ENCODE measurements around the gene CDK14. TPM values are rescaled to one million over a fixed set of nuclear protein-coding genes. Genes with fewer than 3 reads are reported as not detected.

The CDK14 gene
- polyA plus RNA-seq, 3 donors: 1.7 to 2.5 (median 2.1) TPM

DNA sequence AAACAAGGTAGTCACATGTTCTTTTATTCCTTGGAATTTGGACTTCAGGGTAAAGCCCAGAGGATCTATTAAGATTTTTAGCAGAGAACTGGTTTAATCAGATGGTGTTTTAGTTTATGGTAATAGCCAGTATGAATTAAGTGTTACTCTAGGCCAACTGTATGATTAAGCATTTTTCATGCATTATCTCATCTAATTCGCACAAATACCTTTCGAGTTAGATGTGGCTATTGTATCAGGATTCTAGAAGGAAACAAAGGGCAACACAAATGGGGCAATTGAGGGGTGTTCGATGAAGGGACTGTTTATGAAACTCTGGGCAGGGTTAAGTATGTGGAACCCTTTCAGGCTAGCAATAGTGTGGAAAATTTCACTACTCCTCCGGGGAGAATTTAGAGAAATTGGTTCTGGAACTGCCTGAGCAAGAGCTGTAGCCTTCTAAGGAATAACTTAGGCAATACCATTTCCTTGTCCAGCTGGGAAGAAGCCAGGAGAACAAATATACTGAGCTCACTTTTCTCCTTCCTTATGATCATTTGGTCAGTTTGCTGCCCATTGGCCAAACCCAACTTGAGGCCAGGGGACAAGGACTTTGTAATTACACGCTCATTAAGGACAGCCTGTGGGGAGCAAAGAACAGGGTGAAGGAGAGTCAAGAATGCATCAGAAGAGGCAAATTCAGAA is 349.1 kb downstream of the CDK14 start:
- Histone ChIP-seq H3K9ac (ENCODE audit: insufficient read depth, low read length, poor library complexity, severe bottlenecking) (no peak overlapping the region), H3K4me1 (ENCODE audit: control insufficient read depth in 1 of 2, insufficient read depth in 2 of 2, low read length in 2 of 2) (peaks cover 0 to 9% of the 10 kb centered on the region in 2 donors), H3K36me3 (replicated peaks in 1 of 2; ENCODE audit: control insufficient read depth in 1 of 2, insufficient read depth in 2 of 2, low read length in 2 of 2) (no peaks in the 10 kb centered on the region), H3K27ac (ENCODE audit: low read depth in 1 of 2, low read length in 2 of 2) (no peak overlapping the region), H2AFZ (ENCODE audit: insufficient read depth, low read depth, low read length, poor library complexity, severe bottlenecking) (no peak overlapping the region), H3K79me2 (ENCODE audit: insufficient read depth, low read length) (no peaks in the 10 kb centered on the region), H3K9me3 (replicated peaks in 1 of 2; ENCODE audit: control insufficient read depth in 1 of 2, insufficient read depth in 1 of 2, low read length in 2 of 2) (no peaks in the 10 kb centered on the region), H3K4me3 (replicated peaks in 1 of 3; ENCODE audit: low read depth in 2 of 3, low read length in 3 of 3) (no peak overlapping the region), H3K4me2 (replicated peaks; ENCODE audit: extremely low read depth, low read length, poor library complexity, severe bottlenecking) (no peak overlapping the region), H4K20me1 (ENCODE audit: insufficient read depth, low read length) (no peaks in the 10 kb centered on the region), H3K27me3 (ENCODE audit: control insufficient read depth in 2 of 2, insufficient read depth in 2 of 2, low read length in 2 of 2) (no peaks in the 10 kb centered on the region)
- intact Hi-C loops (cut with micrococcal nuclease): no loop called here
- no peak for DNase-seq
- no peaks in the 10 kb centered on the region for H3K36me3 Mint-ChIP-seq
- TF ChIP-seq, protein P1, sequence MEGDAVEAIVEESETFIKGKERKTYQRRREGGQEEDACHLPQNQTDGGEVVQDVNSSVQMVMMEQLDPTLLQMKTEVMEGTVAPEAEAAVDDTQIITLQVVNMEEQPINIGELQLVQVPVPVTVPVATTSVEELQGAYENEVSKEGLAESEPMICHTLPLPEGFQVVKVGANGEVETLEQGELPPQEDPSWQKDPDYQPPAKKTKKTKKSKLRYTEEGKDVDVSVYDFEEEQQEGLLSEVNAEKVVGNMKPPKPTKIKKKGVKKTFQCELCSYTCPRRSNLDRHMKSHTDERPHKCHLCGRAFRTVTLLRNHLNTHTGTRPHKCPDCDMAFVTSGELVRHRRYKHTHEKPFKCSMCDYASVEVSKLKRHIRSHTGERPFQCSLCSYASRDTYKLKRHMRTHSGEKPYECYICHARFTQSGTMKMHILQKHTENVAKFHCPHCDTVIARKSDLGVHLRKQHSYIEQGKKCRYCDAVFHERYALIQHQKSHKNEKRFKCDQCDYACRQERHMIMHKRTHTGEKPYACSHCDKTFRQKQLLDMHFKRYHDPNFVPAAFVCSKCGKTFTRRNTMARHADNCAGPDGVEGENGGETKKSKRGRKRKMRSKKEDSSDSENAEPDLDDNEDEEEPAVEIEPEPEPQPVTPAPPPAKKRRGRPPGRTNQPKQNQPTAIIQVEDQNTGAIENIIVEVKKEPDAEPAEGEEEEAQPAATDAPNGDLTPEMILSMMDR (IDR thresholded peaks at IDR 0.05): no peak
- no peak overlapping the region for H3K27ac Mint-ChIP-seq
- peaks cover 0 to 3% (median 2%) of the 10 kb centered on the region in 3 donors for H3K27me3 Mint-ChIP-seq (ENCODE audit: low read depth in 3 of 3)
- H3K4me3 Mint-ChIP-seq: no peak overlapping the region
- peaks cover 10% of the 10 kb centered on the region for H3K4me1 Mint-ChIP-seq
- peaks cover 0 to 2% (median 0%) of the 10 kb centered on the region in 7 donors for H3K9me3 Mint-ChIP-seq
- 82% methylated on average over 3 of the region's 5 CpGs for WGBS (ENCODE audit: insufficient coverage)

DNA sequence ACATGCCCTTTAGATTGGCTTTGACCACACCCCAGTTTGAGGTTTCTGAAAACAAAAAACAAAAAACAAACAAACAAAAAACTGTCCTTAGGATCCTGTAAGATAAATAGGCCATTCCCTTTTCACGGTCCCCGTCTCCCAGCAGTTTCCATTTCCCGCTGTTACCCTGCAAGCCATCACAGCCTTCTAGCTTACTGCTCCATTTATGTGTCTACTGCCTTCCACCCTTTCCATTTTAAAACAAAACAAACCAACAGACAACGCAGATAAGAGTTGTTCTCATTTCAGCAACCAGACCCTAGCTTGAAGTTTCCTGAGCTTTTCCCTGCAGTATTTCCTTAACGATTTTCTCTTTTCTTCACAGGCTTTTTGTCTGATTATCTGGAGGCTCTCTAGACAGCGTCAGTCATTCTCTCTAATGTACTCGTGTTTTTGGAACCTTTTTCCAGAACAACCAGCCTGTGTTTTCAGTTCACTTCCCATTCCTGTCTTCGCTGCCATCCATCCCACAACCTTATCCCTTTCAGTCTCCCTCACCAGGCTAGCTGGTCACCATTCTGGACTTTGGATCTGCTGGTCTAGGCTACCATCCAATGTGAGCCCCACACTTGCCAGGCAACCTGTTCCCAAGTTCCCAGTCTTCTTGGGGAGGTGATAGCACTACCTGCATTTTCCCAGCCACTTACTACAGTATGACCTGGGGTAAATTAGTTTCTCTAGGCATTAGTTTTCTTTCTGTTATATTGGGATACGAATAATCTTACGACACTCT is 350.8 kb downstream of the CDK14 start:
- no peak overlapping the region for H3K27ac ChIP-seq (ENCODE audit: low read depth in 1 of 2, low read length in 2 of 2)
- H3K9ac ChIP-seq (ENCODE audit: insufficient read depth, low read length, poor library complexity, severe bottlenecking): no peak overlapping the region
- TF ChIP-seq, protein P1 (IDR thresholded peaks at IDR 0.05): no peak
- 84% methylated on average over 8 of the region's 10 CpGs for WGBS (ENCODE audit: insufficient coverage)
- intact Hi-C loops (cut with micrococcal nuclease): no loop called here
- Mint-ChIP-seq H3K27me3 (ENCODE audit: low read depth in 3 of 3) (peaks cover 0 to 3% (median 2%) of the 10 kb centered on the region in 3 donors), H3K36me3 (no peaks in the 10 kb centered on the region), H3K27ac (peak overlapping the region in 1 of 7 donors; percentile 57), H3K9me3 (peaks cover 0 to 2% (median 0%) of the 10 kb centered on the region in 7 donors), H3K4me3 (no peak overlapping the region), H3K4me1 (peaks cover 7% of the 10 kb centered on the region)
- no peaks in the 10 kb centered on the region for H3K9me3 ChIP-seq (replicated peaks in 1 of 2; ENCODE audit: control insufficient read depth in 1 of 2, insufficient read depth in 1 of 2, low read length in 2 of 2)
- H3K4me2 ChIP-seq (replicated peaks; ENCODE audit: extremely low read depth, low read length, poor library complexity, severe bottlenecking): no peak overlapping the region
- no peaks in the 10 kb centered on the region for H3K79me2 ChIP-seq (ENCODE audit: insufficient read depth, low read length)
- H3K27me3 ChIP-seq (ENCODE audit: control insufficient read depth in 2 of 2, insufficient read depth in 2 of 2, low read length in 2 of 2): no peaks in the 10 kb centered on the region
- H2AFZ ChIP-seq (ENCODE audit: insufficient read depth, low read depth, low read length, poor library complexity, severe bottlenecking): no peak overlapping the region
- H3K4me3 ChIP-seq (replicated peaks in 1 of 3; ENCODE audit: low read depth in 2 of 3, low read length in 3 of 3): no peak overlapping the region
- H3K36me3 ChIP-seq (replicated peaks in 1 of 2; ENCODE audit: control insufficient read depth in 1 of 2, insufficient read depth in 2 of 2, low read length in 2 of 2): no peaks in the 10 kb centered on the region
- peaks cover 0 to 4% of the 10 kb centered on the region in 2 donors for H3K4me1 ChIP-seq (ENCODE audit: control insufficient read depth in 1 of 2, insufficient read depth in 2 of 2, low read length in 2 of 2)
- no peaks in the 10 kb centered on the region for H4K20me1 ChIP-seq (ENCODE audit: insufficient read depth, low read length)
- DNase-seq: no peak
